Measurements from ENCODE around the gene CERS6.
A peak's percentile ranks its signal among the peaks of the same experiment; 100 is the strongest.
"Not testable (repeated sequence)": the region's sequence is repeated elsewhere in the genome, so short reads cannot be mapped to it uniquely, and the experiment has no call there.

Gene CERS6

DNA sequence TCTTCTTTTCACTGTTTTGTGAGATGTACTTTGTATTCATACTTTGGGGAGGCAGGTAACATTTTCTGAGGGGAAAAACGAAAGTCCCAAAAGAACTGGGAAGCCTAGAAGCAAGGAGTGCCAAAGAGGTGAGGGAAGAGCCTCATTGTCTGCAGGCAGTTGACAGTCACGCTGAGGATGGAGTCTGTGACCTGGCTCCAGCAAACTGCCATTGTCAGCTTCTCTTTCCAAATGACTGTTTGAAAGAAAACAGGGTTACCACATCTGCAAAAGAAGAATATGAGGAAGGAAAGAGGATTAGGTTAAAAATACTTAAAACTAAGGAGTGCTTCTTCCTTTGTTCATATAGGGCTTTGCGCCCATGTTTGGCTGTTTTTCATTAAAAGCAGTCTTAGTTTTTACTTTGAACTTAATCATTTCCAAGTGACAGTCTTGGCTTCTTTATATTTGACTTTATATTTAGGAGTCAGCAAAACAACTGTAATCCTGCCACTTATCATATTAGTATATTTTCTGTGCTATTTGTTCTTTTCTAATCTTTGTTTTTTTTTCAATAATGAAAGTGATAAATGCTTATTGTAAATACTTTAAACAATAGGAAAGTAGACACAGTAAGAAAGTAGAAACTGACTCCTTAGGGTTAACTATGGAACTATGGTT, 35.0 kb downstream of the CERS6 start:
- TF ChIP-seq TOX (CRISPR knock-in tag; IDR thresholded peaks at IDR 0.05; ENCODE audit: borderline replicate concordance) (no peak), ZNF565 (CRISPR knock-in tag; conservative IDR thresholded peaks at IDR 0.05; ENCODE audit: low read depth) (no peak), GLIS3 (CRISPR knock-in tag; IDR thresholded peaks at IDR 0.05) (no peak), ZNF70 (CRISPR knock-in tag; IDR thresholded peaks at IDR 0.05) (no peak), RARB (CRISPR knock-in tag; IDR thresholded peaks at IDR 0.05) (no peak), TCF4 (CRISPR knock-in tag; IDR thresholded peaks at IDR 0.05; ENCODE audit: borderline replicate concordance) (no peak), ISL1 (CRISPR knock-in tag; IDR thresholded peaks at IDR 0.05) (no peak), ESRRG (CRISPR knock-in tag; IDR thresholded peaks at IDR 0.05) (no peak), ZNF8 (CRISPR knock-in tag; IDR thresholded peaks at IDR 0.05) (no peak)
- TF ChIP-seq, protein P1, sequence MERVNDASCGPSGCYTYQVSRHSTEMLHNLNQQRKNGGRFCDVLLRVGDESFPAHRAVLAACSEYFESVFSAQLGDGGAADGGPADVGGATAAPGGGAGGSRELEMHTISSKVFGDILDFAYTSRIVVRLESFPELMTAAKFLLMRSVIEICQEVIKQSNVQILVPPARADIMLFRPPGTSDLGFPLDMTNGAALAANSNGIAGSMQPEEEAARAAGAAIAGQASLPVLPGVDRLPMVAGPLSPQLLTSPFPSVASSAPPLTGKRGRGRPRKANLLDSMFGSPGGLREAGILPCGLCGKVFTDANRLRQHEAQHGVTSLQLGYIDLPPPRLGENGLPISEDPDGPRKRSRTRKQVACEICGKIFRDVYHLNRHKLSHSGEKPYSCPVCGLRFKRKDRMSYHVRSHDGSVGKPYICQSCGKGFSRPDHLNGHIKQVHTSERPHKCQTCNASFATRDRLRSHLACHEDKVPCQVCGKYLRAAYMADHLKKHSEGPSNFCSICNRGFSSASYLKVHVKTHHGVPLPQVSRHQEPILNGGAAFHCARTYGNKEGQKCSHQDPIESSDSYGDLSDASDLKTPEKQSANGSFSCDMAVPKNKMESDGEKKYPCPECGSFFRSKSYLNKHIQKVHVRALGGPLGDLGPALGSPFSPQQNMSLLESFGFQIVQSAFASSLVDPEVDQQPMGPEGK (CRISPR knock-in tag; IDR thresholded peaks at IDR 0.05; ENCODE audit: borderline replicate concordance): no peak
- TF ChIP-seq, protein P2, sequence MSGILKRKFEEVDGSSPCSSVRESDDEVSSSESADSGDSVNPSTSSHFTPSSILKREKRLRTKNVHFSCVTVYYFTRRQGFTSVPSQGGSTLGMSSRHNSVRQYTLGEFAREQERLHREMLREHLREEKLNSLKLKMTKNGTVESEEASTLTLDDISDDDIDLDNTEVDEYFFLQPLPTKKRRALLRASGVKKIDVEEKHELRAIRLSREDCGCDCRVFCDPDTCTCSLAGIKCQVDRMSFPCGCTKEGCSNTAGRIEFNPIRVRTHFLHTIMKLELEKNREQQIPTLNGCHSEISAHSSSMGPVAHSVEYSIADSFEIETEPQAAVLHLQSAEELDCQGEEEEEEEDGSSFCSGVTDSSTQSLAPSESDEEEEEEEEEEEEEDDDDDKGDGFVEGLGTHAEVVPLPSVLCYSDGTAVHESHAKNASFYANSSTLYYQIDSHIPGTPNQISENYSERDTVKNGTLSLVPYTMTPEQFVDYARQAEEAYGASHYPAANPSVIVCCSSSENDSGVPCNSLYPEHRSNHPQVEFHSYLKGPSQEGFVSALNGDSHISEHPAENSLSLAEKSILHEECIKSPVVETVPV (CRISPR knock-in tag; IDR thresholded peaks at IDR 0.05): no peak
- ATAC-seq: peak; percentile 58

- ATAC-seq: not testable (repeated sequence)
These were observed 35.7 kb downstream of the CERS6 start for GRCh38 chr2:168491728-168492127.

- ATAC-seq: not testable (repeated sequence)
These were observed 37.1 kb downstream of the CERS6 start for GRCh38 chr2:168493219-168493618.

DNA sequence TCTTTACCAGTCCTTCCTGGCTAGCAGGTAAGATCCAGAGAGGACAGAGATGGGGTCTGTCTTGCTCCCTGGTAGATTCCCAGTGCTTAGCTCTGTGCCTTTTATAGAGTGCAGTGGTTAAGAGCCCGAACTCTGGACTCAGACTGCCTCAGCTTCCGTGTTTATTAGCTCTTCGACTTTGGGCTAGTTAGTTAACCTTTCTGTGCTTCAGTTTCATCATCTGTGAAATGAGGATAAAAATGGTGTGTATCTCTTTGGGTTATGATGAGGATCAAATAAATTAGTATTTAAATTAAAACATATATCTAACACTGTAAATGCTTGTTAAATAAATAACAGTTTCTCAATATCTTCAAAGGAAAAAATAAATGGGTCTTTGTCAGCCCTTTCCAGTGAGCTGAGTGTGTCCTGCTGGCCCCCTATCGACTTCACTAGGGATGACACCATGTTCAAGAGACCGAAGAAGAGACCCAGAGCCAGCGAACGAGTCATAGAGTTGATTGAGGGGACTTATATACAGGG, 38.2 kb downstream of the CERS6 start:
- TF ChIP-seq ZFP3 (CRISPR knock-in tag; IDR thresholded peaks at IDR 0.05) (no peak), SNAI2 (CRISPR knock-in tag; IDR thresholded peaks at IDR 0.05) (no peak), TCF4 (CRISPR knock-in tag; IDR thresholded peaks at IDR 0.05; ENCODE audit: borderline replicate concordance) (no peak)

DNA sequence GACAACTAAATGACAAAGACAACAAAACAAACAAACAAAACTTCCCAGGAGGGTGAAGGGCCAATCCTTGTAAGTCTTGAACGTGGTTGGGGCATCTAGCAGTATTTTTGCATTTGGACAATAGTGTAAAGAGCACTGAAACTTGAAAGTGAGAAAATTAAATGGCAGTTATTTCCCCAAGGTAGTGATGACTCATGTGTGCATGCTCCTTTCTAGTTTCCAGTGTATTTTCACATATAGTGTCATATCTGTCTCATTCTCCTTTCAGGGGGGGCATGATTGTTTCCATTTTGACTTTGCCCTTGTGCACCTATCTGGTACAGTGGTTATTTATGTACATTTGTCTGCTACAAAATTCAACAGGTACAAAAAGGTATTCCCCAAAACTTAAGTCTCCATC, 39.5 kb downstream of the CERS6 start:
- no peak for TF ChIP-seq BACH2 (CRISPR knock-in tag; IDR thresholded peaks at IDR 0.05; ENCODE audit: borderline replicate concordance)
- TF ChIP-seq GLIS3 (CRISPR knock-in tag; IDR thresholded peaks at IDR 0.05): no peak
- TF ChIP-seq ZNF565 (CRISPR knock-in tag; conservative IDR thresholded peaks at IDR 0.05; ENCODE audit: low read depth): no peak
- TF ChIP-seq, protein P3, sequence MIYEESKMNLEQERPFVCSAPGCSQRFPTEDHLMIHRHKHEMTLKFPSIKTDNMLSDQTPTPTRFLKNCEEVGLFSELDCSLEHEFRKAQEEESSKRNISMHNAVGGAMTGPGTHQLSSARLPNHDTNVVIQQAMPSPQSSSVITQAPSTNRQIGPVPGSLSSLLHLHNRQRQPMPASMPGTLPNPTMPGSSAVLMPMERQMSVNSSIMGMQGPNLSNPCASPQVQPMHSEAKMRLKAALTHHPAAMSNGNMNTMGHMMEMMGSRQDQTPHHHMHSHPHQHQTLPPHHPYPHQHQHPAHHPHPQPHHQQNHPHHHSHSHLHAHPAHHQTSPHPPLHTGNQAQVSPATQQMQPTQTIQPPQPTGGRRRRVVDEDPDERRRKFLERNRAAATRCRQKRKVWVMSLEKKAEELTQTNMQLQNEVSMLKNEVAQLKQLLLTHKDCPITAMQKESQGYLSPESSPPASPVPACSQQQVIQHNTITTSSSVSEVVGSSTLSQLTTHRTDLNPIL (CRISPR knock-in tag; IDR thresholded peaks at IDR 0.05; ENCODE audit: low read depth): no peak
- TF ChIP-seq, protein P2 (CRISPR knock-in tag; IDR thresholded peaks at IDR 0.05): no peak
- TF ChIP-seq TCF4 (CRISPR knock-in tag; IDR thresholded peaks at IDR 0.05; ENCODE audit: borderline replicate concordance): no peak
- no peak for TF ChIP-seq ZC3H10 (CRISPR knock-in tag; IDR thresholded peaks at IDR 0.05)
- TF ChIP-seq SNAI2 (CRISPR knock-in tag; IDR thresholded peaks at IDR 0.05): no peak
- no peak for TF ChIP-seq ZFP30 (CRISPR knock-in tag; IDR thresholded peaks at IDR 0.05)
- TF ChIP-seq ZNF8 (CRISPR knock-in tag; IDR thresholded peaks at IDR 0.05): no peak
- no peak for TF ChIP-seq ESRRG (CRISPR knock-in tag; IDR thresholded peaks at IDR 0.05)
- TF ChIP-seq OSR1 (CRISPR knock-in tag; IDR thresholded peaks at IDR 0.05): no peak
- ATAC-seq: no peak

More for the DNA sequence above, 38.2 kb downstream of the CERS6 start:
- ATAC-seq: no peak

DNA sequence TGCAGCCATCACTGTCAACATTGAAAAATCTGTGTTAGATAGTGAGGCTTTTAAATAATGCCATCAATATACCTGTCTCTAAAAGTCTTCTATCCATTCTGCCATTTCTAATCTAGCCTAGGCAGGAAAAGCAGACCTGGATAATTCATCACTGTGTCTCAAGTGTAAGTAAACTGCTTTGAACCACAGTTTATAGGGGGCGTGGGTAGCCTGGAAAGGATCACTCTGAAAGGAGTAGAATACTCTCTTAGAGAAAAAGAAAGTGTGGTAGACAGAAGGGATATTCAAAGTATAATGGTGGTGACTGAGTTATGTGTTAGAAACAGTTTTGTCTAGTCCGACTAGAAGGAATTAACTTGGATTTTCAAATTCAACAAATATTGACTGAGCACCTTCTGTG, 40.8 kb downstream of the CERS6 start:
- ATAC-seq: no peak
- TF ChIP-seq, protein P2 (CRISPR knock-in tag; IDR thresholded peaks at IDR 0.05): no peak
- no peak for TF ChIP-seq ISL1 (CRISPR knock-in tag; IDR thresholded peaks at IDR 0.05)
- peak; percentile 44; the same call in 1 of the 2 replicates for TF ChIP-seq ZFP30 (CRISPR knock-in tag; IDR thresholded peaks at IDR 0.05)
